Measurements from ENCODE around the gene TAF3.

The TAF3 gene

DNA sequence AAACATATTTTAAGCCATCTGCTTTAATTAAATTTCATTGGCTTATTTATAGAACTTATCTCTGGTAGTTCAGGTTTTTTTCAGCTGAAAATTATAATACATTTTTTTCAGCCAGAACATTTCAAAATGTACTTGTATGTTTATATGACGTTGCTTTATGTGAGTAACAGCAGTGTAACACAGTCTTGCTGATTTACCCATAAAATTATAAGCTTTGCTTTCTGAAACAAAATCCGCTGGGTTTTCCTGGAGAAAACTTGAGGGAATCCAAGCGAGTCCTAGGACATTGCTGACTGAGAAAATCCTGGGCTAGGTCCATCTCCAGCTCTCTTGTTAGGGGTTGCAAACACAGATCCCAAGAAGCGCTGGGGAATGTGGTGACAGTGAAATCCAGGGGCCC is 124.0 kb downstream of the TAF3 start:
- DNase-seq = no peak

- no peak for DNase-seq
These were observed 124.6 kb downstream of the TAF3 start for GRCh38 chr10:7942859-7943258.

DNA sequence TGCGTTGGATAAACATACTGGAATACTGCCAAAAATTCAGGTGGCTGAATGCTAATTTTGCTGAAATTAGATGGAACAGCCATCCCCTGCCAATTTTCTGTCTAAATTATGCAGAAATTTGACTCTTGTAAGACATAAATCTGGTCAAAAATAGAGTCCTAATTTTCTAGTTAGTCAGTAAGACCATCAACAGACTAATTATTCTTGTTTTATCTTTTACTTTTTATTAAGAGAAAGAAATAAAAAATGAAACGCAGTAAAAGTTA is 125.8 kb downstream of the TAF3 start:
- DNase-seq = no peak

- no peak for DNase-seq
These were observed 126.2 kb downstream of the TAF3 start for GRCh38 chr10:7944537-7944936.

- DNase-seq = no peak
These were observed 126.7 kb downstream of the TAF3 start for GRCh38 chr10:7945034-7945433.

- no peak for DNase-seq
These were observed 127.3 kb downstream of the TAF3 start for GRCh38 chr10:7945469-7946187.

GRCh38 chr10:7948371-7949000 is 130.2 kb downstream of the TAF3 start:
- DNase-seq = no peak

DNA sequence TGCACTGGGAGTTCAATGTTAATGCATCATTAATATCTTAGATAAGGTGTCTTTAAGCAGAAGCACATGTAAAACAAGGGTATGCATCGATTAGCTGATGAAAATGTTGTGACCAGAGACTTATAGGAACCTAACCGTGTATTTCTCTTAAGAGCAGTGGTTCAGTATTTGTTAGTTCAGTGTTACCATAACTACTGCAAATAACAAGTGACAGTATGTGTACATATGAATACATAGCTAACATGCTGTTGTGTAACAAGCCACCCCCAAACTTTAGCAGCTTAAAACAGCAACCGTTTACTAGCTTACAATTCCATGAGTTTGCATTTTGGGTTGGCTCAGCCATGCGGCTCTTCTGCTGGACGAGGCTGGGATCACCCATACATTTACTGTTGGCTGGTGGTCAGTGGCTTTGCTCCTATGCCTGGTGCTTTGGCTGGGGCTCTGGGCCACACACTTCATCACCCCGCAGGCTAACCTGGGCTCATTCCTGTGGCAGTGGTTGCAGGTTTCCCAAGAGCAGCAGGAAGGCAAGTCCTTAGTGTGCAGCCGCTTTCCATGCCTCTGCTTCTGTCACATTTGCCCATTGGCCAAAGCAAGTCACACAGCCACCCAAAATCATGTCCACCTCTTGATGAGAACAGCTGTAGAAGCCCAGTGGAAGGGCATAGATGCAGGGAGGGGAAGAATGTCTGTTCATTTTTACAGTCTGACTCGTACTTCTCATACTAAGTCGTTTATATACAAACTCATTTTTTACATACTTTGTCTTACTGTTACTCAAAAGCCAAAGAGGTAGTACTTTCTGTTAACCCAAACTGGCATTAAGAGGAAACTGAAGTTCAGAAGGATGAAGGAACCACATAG is 132.9 kb downstream of the TAF3 start:
- no peak for DNase-seq

- no peak for DNase-seq
These were observed 134.0 kb downstream of the TAF3 start for GRCh38 chr10:7952266-7952665.

GRCh38 chr10:7953447-7953846 is 135.1 kb downstream of the TAF3 start:
- no peak for DNase-seq

- no peak for DNase-seq
These were observed 137.1 kb downstream of the TAF3 start for GRCh38 chr10:7955446-7955845.

DNA sequence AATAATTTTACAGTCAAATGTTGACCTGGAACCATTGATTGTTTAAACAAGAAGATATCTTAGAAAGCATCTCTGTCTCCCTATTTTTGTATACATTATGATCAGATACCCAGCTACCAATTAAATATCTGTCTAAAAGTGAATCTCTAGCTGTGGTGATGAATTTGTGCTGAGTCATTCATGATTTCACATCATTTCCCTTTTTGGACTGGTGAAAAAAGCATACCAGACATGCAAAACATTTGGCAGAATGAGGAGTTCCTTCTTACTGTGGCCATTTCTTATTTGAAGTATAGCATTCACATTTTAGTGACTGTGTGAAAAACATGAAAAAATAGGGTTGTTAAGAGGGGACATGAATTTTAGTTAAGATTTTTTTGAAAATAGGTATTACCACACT is 138.2 kb downstream of the TAF3 start:
- no peak for DNase-seq

GRCh38 chr10:7957591-7957990 is 139.3 kb downstream of the TAF3 start:
- no peak for DNase-seq

GRCh38 chr10:7958442-7958841 is 140.1 kb downstream of the TAF3 start:
- DNase-seq = no peak

GRCh38 chr10:7960108-7960507 is 141.8 kb downstream of the TAF3 start:
- no peak for DNase-seq

DNA sequence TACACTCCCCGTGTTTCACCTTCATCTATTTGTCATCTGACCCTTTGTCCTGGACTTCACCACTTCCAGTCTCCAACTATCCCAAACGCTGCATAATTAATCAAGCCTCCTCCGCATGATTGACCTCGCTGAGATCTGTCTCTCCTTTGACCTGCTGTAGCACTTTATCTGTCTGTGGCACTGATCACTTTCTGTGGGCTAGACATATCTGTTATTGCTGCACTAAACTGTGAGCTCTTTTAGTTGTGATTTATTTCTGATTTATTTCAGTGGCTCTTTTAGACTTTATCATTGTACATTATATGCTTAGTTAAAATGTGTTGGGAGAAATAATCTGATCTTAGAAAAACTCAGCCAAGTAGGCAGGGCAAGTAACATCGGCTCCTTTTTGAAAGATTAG is 144.3 kb downstream of the TAF3 start:
- DNase-seq = no peak

GRCh38 chr10:7965457-7965856 is 147.2 kb downstream of the TAF3 start:
- no peak for DNase-seq

DNA sequence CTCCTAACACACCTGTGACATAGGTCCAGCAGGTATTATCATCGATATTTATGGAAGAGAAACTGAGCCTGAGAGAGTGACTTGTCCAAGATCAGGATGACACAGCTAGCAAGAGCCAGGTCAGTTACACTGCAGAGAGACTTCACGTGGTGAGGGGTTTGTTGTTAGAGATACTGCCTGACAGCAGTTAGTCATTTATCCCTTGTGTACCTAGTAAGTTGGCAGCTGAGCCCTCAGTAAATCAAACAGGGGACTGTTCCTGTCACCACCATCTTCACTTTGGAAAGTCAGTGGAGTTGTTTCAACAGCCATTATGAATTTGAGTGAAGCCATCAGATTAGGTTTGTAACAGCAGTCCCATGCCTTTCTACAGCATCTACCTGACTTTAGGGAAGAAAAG is 148.7 kb downstream of the TAF3 start:
- DNase-seq = no peak

DNA sequence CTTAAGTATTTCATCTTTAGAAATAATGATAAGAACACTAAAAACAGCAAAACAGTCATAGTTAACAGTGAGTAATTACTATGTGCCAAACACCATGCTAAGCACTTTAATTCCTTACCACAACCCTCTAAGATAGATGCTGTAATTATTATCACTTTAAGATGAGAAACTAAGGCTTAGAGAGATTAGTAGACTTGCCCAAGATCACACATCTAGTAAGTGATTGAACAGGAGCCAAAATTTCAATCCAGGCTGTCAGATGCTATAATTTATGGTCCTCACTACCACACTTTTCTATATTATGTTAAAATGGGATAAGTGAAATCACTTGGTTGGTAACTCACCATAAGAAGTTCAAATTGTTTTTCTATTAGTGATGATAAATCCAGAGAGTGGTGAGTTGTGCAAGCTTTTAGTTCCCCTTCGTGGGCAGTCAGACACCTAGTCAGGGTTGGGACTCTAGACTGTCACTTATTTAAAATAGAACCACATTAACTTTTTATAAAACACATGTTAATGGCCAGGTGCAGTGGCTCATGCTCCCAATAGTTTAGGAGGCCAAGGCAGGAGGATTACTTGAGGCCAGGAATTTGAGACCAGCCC is 150.3 kb downstream of the TAF3 start:
- no peak for DNase-seq

GRCh38 chr10:7969623-7970022 is 151.3 kb downstream of the TAF3 start:
- DNase-seq = no peak

- no peak for DNase-seq
These were observed 153.6 kb downstream of the TAF3 start for GRCh38 chr10:7971949-7972348.

DNA sequence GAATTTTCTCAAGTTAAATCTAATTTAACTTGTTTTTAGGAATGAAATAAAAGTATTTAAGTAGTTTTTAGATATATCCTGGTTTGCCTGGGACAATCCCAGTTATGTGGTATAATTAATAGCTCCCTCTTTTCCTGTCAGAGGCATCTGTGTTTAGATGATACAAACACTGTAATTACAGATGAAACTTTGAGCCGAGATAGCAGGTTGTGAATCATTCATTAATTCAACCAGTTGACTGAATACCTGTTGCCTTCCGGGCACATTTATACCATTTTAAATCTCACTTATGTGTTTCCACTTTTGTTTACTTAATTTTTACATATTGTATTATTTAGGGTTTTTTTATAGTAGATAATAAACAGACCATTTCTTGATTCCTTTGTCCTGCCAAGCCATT is 154.1 kb downstream of the TAF3 start:
- DNase-seq = no peak

DNA sequence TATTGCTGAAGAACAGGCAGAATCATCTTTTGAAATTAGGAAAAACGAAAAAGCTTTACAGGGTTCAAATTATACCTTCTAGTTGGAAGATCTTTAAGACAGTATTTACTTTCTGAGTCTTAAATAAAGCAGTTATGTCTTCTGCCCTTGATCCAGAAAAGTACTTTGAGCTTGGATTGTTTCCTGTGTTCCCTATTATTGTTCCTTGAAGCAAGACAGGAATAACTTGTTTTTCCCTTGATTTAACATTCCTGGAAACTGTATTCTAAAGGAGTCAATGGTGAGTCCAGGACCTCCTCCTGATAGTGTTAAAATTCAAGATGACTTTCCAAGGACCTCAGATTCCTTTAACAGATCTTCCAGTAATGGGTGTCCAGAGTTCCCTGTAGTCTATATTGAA is 161.9 kb downstream of the TAF3 start:
- no peak for DNase-seq

DNA sequence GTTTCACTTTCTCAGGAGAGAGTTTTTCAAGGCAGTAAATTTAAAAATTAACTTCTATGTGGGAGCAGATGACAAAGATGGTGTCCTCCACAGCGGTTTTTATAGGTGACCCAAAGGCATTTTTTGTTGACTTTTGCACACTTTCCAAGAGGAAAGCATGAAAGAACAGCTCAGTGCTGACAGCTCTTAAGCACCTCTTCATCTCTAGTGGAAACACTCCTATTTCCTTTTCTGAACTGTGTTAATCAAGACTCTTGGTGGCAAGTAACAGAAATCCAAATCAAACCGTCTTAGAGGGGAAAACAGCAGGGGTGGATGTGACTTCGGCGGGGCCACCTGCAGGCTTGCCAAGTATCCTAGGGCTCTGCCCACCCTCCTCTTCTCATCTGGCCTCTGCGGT is 164.4 kb downstream of the TAF3 start:
- no peak for DNase-seq

Measured in NCI-H2171 (cell line).